ENCODE data around the gene RIOK2. TPM values are rescaled to one million over a fixed set of nuclear protein-coding genes. Genes with fewer than 3 reads are reported as not detected.

RIOK2 gene
- total and polyA plus RNA-seq, 9 of the 15 experiments (the other 6 are each of a cell fraction or from before 2014, with no cell fraction given) = 22.9 to 97.6 (median 47.8) TPM

GRCh38 chr5:97115932-97116331 lies 67.1 kb downstream of the RIOK2 start (continued):
- TF ChIP-seq, protein P1, sequence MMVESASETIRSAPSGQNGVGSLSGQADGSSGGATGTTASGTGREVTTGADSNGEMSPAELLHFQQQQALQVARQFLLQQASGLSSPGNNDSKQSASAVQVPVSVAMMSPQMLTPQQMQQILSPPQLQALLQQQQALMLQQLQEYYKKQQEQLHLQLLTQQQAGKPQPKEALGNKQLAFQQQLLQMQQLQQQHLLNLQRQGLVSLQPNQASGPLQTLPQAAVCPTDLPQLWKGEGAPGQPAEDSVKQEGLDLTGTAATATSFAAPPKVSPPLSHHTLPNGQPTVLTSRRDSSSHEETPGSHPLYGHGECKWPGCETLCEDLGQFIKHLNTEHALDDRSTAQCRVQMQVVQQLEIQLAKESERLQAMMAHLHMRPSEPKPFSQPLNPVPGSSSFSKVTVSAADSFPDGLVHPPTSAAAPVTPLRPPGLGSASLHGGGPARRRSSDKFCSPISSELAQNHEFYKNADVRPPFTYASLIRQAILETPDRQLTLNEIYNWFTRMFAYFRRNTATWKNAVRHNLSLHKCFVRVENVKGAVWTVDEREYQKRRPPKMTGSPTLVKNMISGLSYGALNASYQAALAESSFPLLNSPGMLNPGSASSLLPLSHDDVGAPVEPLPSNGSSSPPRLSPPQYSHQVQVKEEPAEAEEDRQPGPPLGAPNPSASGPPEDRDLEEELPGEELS (CRISPR knock-in tag; IDR thresholded peaks at IDR 0.05; ENCODE audit: borderline replicate concordance) = no peak
- TF ChIP-seq ZNF184 (CRISPR knock-in tag; IDR thresholded peaks at IDR 0.05) = no peak
- TF ChIP-seq E4F1 (CRISPR knock-in tag; IDR thresholded peaks at IDR 0.05; ENCODE audit: borderline replicate concordance) = no peak
- no peak for TF ChIP-seq SNIP1 (IDR thresholded peaks at IDR 0.05; ENCODE audit: low read depth)

- Histone ChIP-seq H3K27me3 (ENCODE audit: control insufficient read depth in 2 of 2, insufficient read depth in 2 of 2, low read length in 2 of 2) (no peaks in the 10 kb centered on the region), H3K9me3 (replicated peaks; ENCODE audit: control insufficient read depth, insufficient read depth, low read depth, low read length) (no peaks in the 10 kb centered on the region), H4K20me1 (replicated peaks; ENCODE audit: control insufficient read depth, insufficient read depth, low read length) (no peaks in the 10 kb centered on the region; the same call in 1 of the 2 replicates), H3K9me1 (ENCODE audit: control insufficient read depth, insufficient read depth, low read length) (no peaks in the 10 kb centered on the region), H3K79me2 (ENCODE audit: control insufficient read depth, insufficient read depth, low read length) (no peaks in the 10 kb centered on the region), H3K36me3 (ENCODE audit: control insufficient read depth, insufficient read depth, low read length) (no peaks in the 10 kb centered on the region), H3K27ac (ENCODE audit: extremely low read depth, low read depth, low read length) (no peak overlapping the region), H3K4me3 (no peak overlapping the region), H2AFZ (ENCODE audit: low read depth, low read length) (no peak overlapping the region), H3K4me2 (ENCODE audit: insufficient read depth, low read length) (no peak overlapping the region), H3K9ac (ENCODE audit: insufficient read depth in 1 of 2, low read depth in 2 of 2, low read length in 2 of 2) (no peak overlapping the region), H3K4me1 (replicated peaks in 1 of 2; ENCODE audit: control insufficient read depth in 2 of 2, insufficient read depth in 2 of 2, low read length in 2 of 2) (no peaks in the 10 kb centered on the region)
- POLR2A ChIA-PET = no interaction called here
- intact Hi-C loops (cut with micrococcal nuclease) = no loop called here
- CTCF ChIA-PET (ENCODE audit: low intra/inter-chr PET ratio) = no interaction called here
- DNase-seq (ENCODE audit: extremely low read depth in 1 of 4, low spot score in 3 of 4) = no peak
- ATAC-seq = no peak
- no TSS peak for BruUV-seq (replicated peaks)
- in situ Hi-C loops (cut with MboI) = no loop called here
- WGBS (ENCODE audit: insufficient coverage, low coverage, missing lambda C conversion rate) = 72% methylated on average over 6 of the region's 6 CpGs
- FAIRE-seq = no peak
- TF ChIP-seq SAFB2 (IDR thresholded peaks at IDR 0.05; ENCODE audit: borderline replicate concordance, low read depth, low read length, severe bottlenecking) (no peak), XRCC3 (IDR thresholded peaks at IDR 0.05) (no peak), ZNF316 (IDR thresholded peaks at IDR 0.05) (no peak), GATAD2B (IDR thresholded peaks at IDR 0.05; ENCODE audit: borderline replicate concordance) (no peak), JUNB (CRISPR knock-in tag; conservative IDR thresholded peaks at IDR 0.05) (no peak), ZNF212 (CRISPR knock-in tag; IDR thresholded peaks at IDR 0.05) (no peak)
- TF ChIP-seq, protein P2, sequence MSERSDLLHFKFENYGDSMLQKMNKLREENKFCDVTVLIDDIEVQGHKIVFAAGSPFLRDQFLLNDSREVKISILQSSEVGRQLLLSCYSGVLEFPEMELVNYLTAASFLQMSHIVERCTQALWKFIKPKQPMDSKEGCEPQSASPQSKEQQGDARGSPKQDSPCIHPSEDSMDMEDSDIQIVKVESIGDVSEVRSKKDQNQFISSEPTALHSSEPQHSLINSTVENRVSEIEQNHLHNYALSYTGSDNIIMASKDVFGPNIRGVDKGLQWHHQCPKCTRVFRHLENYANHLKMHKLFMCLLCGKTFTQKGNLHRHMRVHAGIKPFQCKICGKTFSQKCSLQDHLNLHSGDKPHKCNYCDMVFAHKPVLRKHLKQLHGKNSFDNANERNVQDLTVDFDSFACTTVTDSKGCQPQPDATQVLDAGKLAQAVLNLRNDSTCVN (CRISPR knock-in tag; IDR thresholded peaks at IDR 0.05) = no peak
Measured at GRCh38 chr5:97112230-97112629, 70.8 kb downstream of the RIOK2 start.

Data from K562 (cell line).